Right kidney (tissue), 1 donor: Measurements from ENCODE around the gene EFCAB7.
"Not testable (repeated sequence)": the region's sequence is repeated elsewhere in the genome, so short reads cannot be mapped to it uniquely, and the experiment has no call there.

Experiments used
- DNase-seq: peaks from one replicate; pipeline ENCODE4 v3.0.0-alpha.2; 2016

Gene EFCAB7

GRCh38 chr1:63548877-63549276 lies 25.6 kb downstream of the EFCAB7 start:
- DNase-seq: no peak

GRCh38 chr1:63555480-63555879 lies 32.2 kb downstream of the EFCAB7 start:
- DNase-seq: no peak

GRCh38 chr1:63557365-63557987 lies 34.2 kb downstream of the EFCAB7 start:
- no peak for DNase-seq

GRCh38 chr1:63559357-63559756 lies 36.0 kb downstream of the EFCAB7 start:
- no peak for DNase-seq

GRCh38 chr1:63563745-63564144 lies 40.4 kb downstream of the EFCAB7 start:
- DNase-seq: no peak

- no peak for DNase-seq
Measured at GRCh38 chr1:63569068-63569467, 45.7 kb downstream of the EFCAB7 start.

- no peak for DNase-seq
Measured at GRCh38 chr1:63569640-63570316, 46.5 kb downstream of the EFCAB7 start.

GRCh38 chr1:63572686-63573085 lies 49.4 kb downstream of the EFCAB7 start:
- DNase-seq: not testable (repeated sequence)

- not testable (repeated sequence) for DNase-seq
Measured at GRCh38 chr1:63574203-63574796, 51.0 kb downstream of the EFCAB7 start.

- peak; percentile 5 for DNase-seq
Measured at GRCh38 chr1:63575340-63575826, 52.1 kb downstream of the EFCAB7 start.

GRCh38 chr1:63586326-63586725 lies 63.0 kb downstream of the EFCAB7 start:
- DNase-seq: not testable (repeated sequence)

- DNase-seq: no peak
Measured at GRCh38 chr1:63590166-63590560, 66.8 kb downstream of the EFCAB7 start.

GRCh38 chr1:63592536-63593302 lies 69.4 kb downstream of the EFCAB7 start:
- no peak for DNase-seq

- DNase-seq: peak; percentile 92
Measured at GRCh38 chr1:63593303-63593885, 70.1 kb downstream of the EFCAB7 start, which contains the start of gene PGM1. Gene PGM1 (plus strand): TSS chr1:63593411. CDS start chr1:63593489, 78 bp downstream.

GRCh38 chr1:63593886-63594605 lies 70.7 kb downstream of the EFCAB7 start:
- no peak for DNase-seq

GRCh38 chr1:63595435-63595834 lies 72.1 kb downstream of the EFCAB7 start:
- no peak for DNase-seq

- DNase-seq: no peak
Measured at GRCh38 chr1:63599799-63600198, 76.5 kb downstream of the EFCAB7 start.

GRCh38 chr1:63600248-63600647 lies 76.9 kb downstream of the EFCAB7 start:
- DNase-seq: no peak

GRCh38 chr1:63601061-63601460 lies 77.7 kb downstream of the EFCAB7 start:
- DNase-seq: no peak

- no peak for DNase-seq
Measured at GRCh38 chr1:63601463-63601862, 78.1 kb downstream of the EFCAB7 start.

- no peak for DNase-seq
Measured at GRCh38 chr1:63601912-63602311, 78.6 kb downstream of the EFCAB7 start.

- no peak for DNase-seq
Measured at GRCh38 chr1:63602629-63603028, 79.3 kb downstream of the EFCAB7 start.
